Body of pancreas (tissue), 4 donors: Measurements from ENCODE around the gene NOX3.

Experiments
- POLR2A ChIP-seq, 3 donors: fragments of 450-650 bp; IDR thresholded peaks; one replicate each; pipeline ENCODE4 v1.6.1; 2016; ENCODE audit warnings: antibody characterized with exemption in 3 of 3, mild to moderate bottlenecking in 2 of 3
- TF ChIP-seq, protein P1 (sequence below), 7 experiments: fragments of 450-650 bp in 4 of 7; fragments of 200-600 bp in 3 of 7; sonication (generic) in 3 of 7; IDR thresholded peaks; one replicate each; pipeline ENCODE4 v1.5.1; 2016 to 2019; ENCODE audit warnings: antibody characterized with exemption in 7 of 7

DNA sequence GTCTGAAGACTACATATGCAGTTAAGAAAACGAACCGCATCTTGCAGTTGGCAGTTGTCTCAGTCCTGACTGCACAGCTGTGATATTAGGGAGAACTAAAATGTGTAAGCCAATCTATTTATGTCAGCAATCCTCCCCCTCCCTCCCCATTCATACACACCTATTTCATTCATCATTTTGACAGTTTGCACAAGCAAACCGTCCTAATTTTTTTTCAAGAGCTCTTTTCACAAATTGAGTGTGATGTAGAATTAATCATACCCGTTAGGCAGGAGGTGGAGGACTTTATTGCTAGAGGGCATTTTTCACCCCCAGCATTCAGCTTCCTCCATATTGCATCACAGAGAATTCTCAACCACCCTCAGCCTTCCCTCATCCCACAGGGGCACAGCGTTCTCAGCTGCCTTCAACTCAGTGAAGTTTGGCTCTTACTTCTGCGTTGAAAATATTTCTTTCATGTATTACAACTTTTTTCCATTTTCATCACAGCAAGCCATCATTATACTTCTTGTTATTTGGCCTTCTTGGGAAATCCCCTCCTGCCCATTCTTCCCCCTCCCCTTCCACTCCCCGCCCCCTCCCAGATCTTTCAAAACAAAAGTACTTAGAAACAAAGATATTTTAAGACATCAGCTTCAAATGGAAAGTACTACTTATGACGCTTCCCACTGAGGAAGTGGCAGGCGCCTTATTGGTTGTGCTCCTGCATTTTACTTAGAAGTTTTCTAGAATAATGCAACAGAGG lies 37.5 kb downstream of the NOX3 start:
- TF ChIP-seq, protein P1, sequence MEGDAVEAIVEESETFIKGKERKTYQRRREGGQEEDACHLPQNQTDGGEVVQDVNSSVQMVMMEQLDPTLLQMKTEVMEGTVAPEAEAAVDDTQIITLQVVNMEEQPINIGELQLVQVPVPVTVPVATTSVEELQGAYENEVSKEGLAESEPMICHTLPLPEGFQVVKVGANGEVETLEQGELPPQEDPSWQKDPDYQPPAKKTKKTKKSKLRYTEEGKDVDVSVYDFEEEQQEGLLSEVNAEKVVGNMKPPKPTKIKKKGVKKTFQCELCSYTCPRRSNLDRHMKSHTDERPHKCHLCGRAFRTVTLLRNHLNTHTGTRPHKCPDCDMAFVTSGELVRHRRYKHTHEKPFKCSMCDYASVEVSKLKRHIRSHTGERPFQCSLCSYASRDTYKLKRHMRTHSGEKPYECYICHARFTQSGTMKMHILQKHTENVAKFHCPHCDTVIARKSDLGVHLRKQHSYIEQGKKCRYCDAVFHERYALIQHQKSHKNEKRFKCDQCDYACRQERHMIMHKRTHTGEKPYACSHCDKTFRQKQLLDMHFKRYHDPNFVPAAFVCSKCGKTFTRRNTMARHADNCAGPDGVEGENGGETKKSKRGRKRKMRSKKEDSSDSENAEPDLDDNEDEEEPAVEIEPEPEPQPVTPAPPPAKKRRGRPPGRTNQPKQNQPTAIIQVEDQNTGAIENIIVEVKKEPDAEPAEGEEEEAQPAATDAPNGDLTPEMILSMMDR (IDR thresholded peaks at IDR 0.05), result no peak
- TF ChIP-seq POLR2A (IDR thresholded peaks at IDR 0.05), result no peak
